ENCODE measurements around the gene MED19. TPM values are rescaled to one million over a fixed set of nuclear protein-coding genes. Genes with fewer than 3 reads are reported as not detected.
"Not testable (repeated sequence)": the region's sequence is repeated elsewhere in the genome, so short reads cannot be mapped to it uniquely, and the experiment has no call there.

MED19 gene
- polyA plus RNA-seq, 1 donor, result 13.2 TPM

- DNase-seq (ENCODE audit: low read depth), result no peak
Measured at GRCh38 chr11:57704932-57705331, 7.1 kb downstream of the MED19 start.

- DNase-seq (ENCODE audit: low read depth), result no peak
Measured at GRCh38 chr11:57703341-57703740, 8.7 kb downstream of the MED19 start.

- no peak for DNase-seq (ENCODE audit: low read depth)
Measured at GRCh38 chr11:57700425-57700824, 11.6 kb downstream of the MED19 start.

GRCh38 chr11:57699813-57700212, 12.2 kb downstream of the MED19 start:
- no peak for DNase-seq (ENCODE audit: low read depth)

- no peak for DNase-seq (ENCODE audit: low read depth)
Measured at GRCh38 chr11:57698843-57699365, 13.1 kb downstream of the MED19 start.

GRCh38 chr11:57690474-57690873, 21.5 kb downstream of the MED19 start:
- not testable (repeated sequence) for DNase-seq (ENCODE audit: low read depth)

GRCh38 chr11:57681168-57681567, 30.8 kb downstream of the MED19 start:
- DNase-seq (ENCODE audit: low read depth), result no peak

GRCh38 chr11:57680552-57680874, 31.5 kb downstream of the MED19 start:
- DNase-seq (ENCODE audit: low read depth), result no peak

- no peak for DNase-seq (ENCODE audit: low read depth)
Measured at GRCh38 chr11:57679396-57679795, 32.6 kb downstream of the MED19 start.

- no peak for DNase-seq (ENCODE audit: low read depth)
Measured at GRCh38 chr11:57675176-57675941, 36.7 kb downstream of the MED19 start.

GRCh38 chr11:57674251-57674650, 37.8 kb downstream of the MED19 start:
- DNase-seq (ENCODE audit: low read depth), result no peak

- no peak for DNase-seq (ENCODE audit: low read depth)
Measured at GRCh38 chr11:57668434-57668782, 43.6 kb downstream of the MED19 start.

GRCh38 chr11:57667736-57668433, 44.1 kb downstream of the MED19 start, which contains the start of gene ZDHHC5:
TSS of gene ZDHHC5 (plus strand) at chr11:57668114. CDS start at chr11:57673091, 4,977 bp downstream.
- DNase-seq (ENCODE audit: low read depth), result peak; percentile 96

- peak; percentile 98 for DNase-seq (ENCODE audit: low read depth)
Measured at GRCh38 chr11:57667117-57667735, 44.8 kb downstream of the MED19 start.

GRCh38 chr11:57663975-57664374, 48.0 kb downstream of the MED19 start:
- no peak for DNase-seq (ENCODE audit: low read depth)

- DNase-seq (ENCODE audit: low read depth), result no peak
Measured at GRCh38 chr11:57662893-57663292, 49.1 kb downstream of the MED19 start.

- DNase-seq (ENCODE audit: low read depth), result no peak
Measured at GRCh38 chr11:57659669-57660068, 52.3 kb downstream of the MED19 start.

- no peak for DNase-seq (ENCODE audit: low read depth)
Measured at GRCh38 chr11:57658023-57658361, 54.0 kb downstream of the MED19 start.

GRCh38 chr11:57657194-57658022, 54.6 kb downstream of the MED19 start, which contains the start of gene CLP1:
TSS of gene CLP1 (plus strand) at chr11:57657762. CDS start at chr11:57659477, 1,715 bp downstream.
- DNase-seq (ENCODE audit: low read depth), result peak; percentile 99

GRCh38 chr11:57656885-57657193, 55.2 kb downstream of the MED19 start:
- DNase-seq (ENCODE audit: low read depth), result no peak
